IMR-90 (cell line): ENCODE data around the gene CCR5. TPM values are rescaled to one million over a fixed set of nuclear protein-coding genes. Genes with fewer than 3 reads are reported as not detected.
"Not testable (repeated sequence)": the region's sequence is repeated elsewhere in the genome, so short reads cannot be mapped to it uniquely, and the experiment has no call there.

Experiments
- ATAC-seq: fragments of 200-7000 bp; cut with Tn5 transposase; 2 replicates; pipeline ENCODE4 v1.9.1; 2020; ENCODE audit warnings: low read depth, mild to moderate bottlenecking, moderate library complexity
- BruUV-seq: library from RNA; stranded (reverse); fragments of 400-500 nt; replicated peaks from 2 replicates; lab custom pipeline; 2021; lab: Mats Ljungman, UMichigan
- CTCF ChIA-PET: fragments of 300-600 bp; formaldehyde crosslinking; extraction: SDS; loops from one replicate; lab custom pipeline; 2021; ENCODE audit warnings: antibody characterized with exemption; lab: Yijun Ruan, JAX
- POLR2A ChIA-PET: fragments of 300-600 bp; sonication (Branson Sonifier 250); formaldehyde crosslinking; loops from one replicate; lab custom pipeline; 2022; ENCODE audit warnings: antibody characterized with exemption; ENCODE audit not compliant: unreplicated experiment; lab: Charles Lee
- DNase-seq: peaks from one replicate; pipeline ENCODE4 v3.0.0; 2013
- H2AFZ ChIP-seq: replicated peaks from 2 replicates; pipeline ENCODE3; 2013; ENCODE audit warnings: low read length, mild to moderate bottlenecking; ENCODE audit not compliant: poor library complexity
- H2AK5ac ChIP-seq: 2 replicates; pipeline ENCODE4 v1.6.1; 2013; ENCODE audit warnings: low read depth, low read length, inconsistent platforms
- H2AK9ac ChIP-seq: replicated peaks from 2 replicates; pipeline ENCODE3; 2013; ENCODE audit warnings: mild to moderate bottlenecking, low read depth, low read length, moderate library complexity; ENCODE audit not compliant: poor library complexity
- H2BK120ac ChIP-seq: 2 replicates; pipeline ENCODE4 v1.6.1; 2013; ENCODE audit warnings: low read depth, low read length, inconsistent platforms
- H2BK15ac ChIP-seq: 3 replicates; pipeline ENCODE4 v1.6.1; 2013; ENCODE audit warnings: low read depth, low read length, inconsistent platforms
- H2BK20ac ChIP-seq: 2 replicates; pipeline ENCODE4 v1.6.1; 2013; ENCODE audit warnings: low read depth, mild to moderate bottlenecking, inconsistent platforms, low read length, moderate library complexity
- H2BK5ac ChIP-seq: 2 replicates; pipeline ENCODE4 v1.6.1; 2013; ENCODE audit warnings: mild to moderate bottlenecking, low read depth, low read length, inconsistent platforms; ENCODE audit not compliant: poor library complexity, severe bottlenecking
- H3K14ac ChIP-seq: replicated peaks from 2 replicates; pipeline ENCODE4 v1.6.1; 2013; ENCODE audit warnings: low read depth, low read length, inconsistent platforms
- H3K18ac ChIP-seq: 2 replicates; pipeline ENCODE4 v1.6.1; 2013; ENCODE audit warnings: low read depth, low read length, control low read depth
- H3K23ac ChIP-seq: 2 replicates; pipeline ENCODE4 v1.6.1; 2013; ENCODE audit warnings: low read depth, low read length, inconsistent platforms
- H3K27ac ChIP-seq: 2 replicates; pipeline ENCODE4 v1.5.1; 2013; ENCODE audit warnings: mild to moderate bottlenecking, control low read depth, low read length; ENCODE audit not compliant: insufficient read depth
- H3K27me3 ChIP-seq: 2 replicates; pipeline ENCODE4 v1.6.1; 2013; ENCODE audit warnings: low read length; ENCODE audit not compliant: control insufficient read depth, insufficient read depth
- H3K36me3 ChIP-seq: 2 replicates; pipeline ENCODE4 v1.6.1; 2013; ENCODE audit warnings: low read length, mixed read lengths; ENCODE audit not compliant: control insufficient read depth, insufficient read depth
- H3K4ac ChIP-seq: 2 replicates; pipeline ENCODE4 v1.6.1; 2013; ENCODE audit warnings: low read depth, low read length, inconsistent platforms
- H3K4me1 ChIP-seq: 2 replicates; pipeline ENCODE4 v1.6.1; 2013; ENCODE audit warnings: low read length, mixed read lengths; ENCODE audit not compliant: control insufficient read depth, insufficient read depth
- H3K4me2 ChIP-seq: 2 replicates; pipeline ENCODE4 v1.6.1; 2013; ENCODE audit warnings: low read depth, mild to moderate bottlenecking, control low read depth, low read length, moderate library complexity
- H3K4me3 ChIP-seq: 2 replicates; pipeline ENCODE4 v1.5.1; 2013; ENCODE audit warnings: low read depth, mild to moderate bottlenecking, control low read depth, low read length, moderate library complexity; ENCODE audit not compliant: insufficient read depth
- H3K56ac ChIP-seq: 2 replicates; pipeline ENCODE4 v1.6.1; 2013; ENCODE audit warnings: low read length, inconsistent platforms; ENCODE audit not compliant: insufficient read depth; ENCODE audit errors: extremely low read depth
- H3K79me1 ChIP-seq, 2 experiments: 2 replicates each; pipeline ENCODE4 v1.6.1; 2013; ENCODE audit warnings: low read length in 2 of 2, inconsistent platforms in 1 of 2, low read depth in 1 of 2
- H3K9ac ChIP-seq: 2 replicates; pipeline ENCODE4 v1.6.1; 2013; ENCODE audit warnings: low read depth, low read length, control low read depth
- H3K9me1 ChIP-seq: 2 replicates; pipeline ENCODE4 v1.6.1; 2013; ENCODE audit warnings: low read length, inconsistent platforms; ENCODE audit not compliant: insufficient read depth
- H3K9me3 ChIP-seq: 2 replicates; pipeline ENCODE4 v1.6.1; 2013; ENCODE audit warnings: low read length; ENCODE audit not compliant: control insufficient read depth, insufficient read depth
- H4K20me1 ChIP-seq: 2 replicates; pipeline ENCODE4 v1.6.1; 2013; ENCODE audit warnings: low read length, inconsistent platforms; ENCODE audit not compliant: insufficient read depth
- H4K5ac ChIP-seq: 2 replicates; pipeline ENCODE4 v1.6.1; 2013; ENCODE audit warnings: mild to moderate bottlenecking, low read depth, low read length, control low read depth
- H4K8ac ChIP-seq, 2 experiments: 2 replicates each; pipeline ENCODE4 v1.6.1; 2013; ENCODE audit warnings: low read depth in 2 of 2, low read length in 2 of 2, control low read depth in 1 of 2, inconsistent platforms in 1 of 2
- H4K91ac ChIP-seq: 2 replicates; pipeline ENCODE4 v1.6.1; 2013; ENCODE audit warnings: low read depth, low read length, inconsistent platforms; ENCODE audit not compliant: insufficient read depth
- CEBPB ChIP-seq: IDR thresholded peaks from 2 replicates; pipeline ENCODE4 v1.6.1; 2012; ENCODE audit warnings: low read depth, low read length, improper control_type of control experiment
- MAFK ChIP-seq: IDR thresholded peaks from 2 replicates; pipeline ENCODE4 v1.6.1; 2012; ENCODE audit warnings: low read depth, low read length, improper control_type of control experiment
- RFX5 ChIP-seq: IDR thresholded peaks from 2 replicates; pipeline ENCODE4 v1.8.0; 2012; ENCODE audit warnings: low read depth, mild to moderate bottlenecking, low read length, moderate library complexity
- SMC3 ChIP-seq: fragments of 150-350 bp; IDR thresholded peaks from 2 replicates; pipeline ENCODE4 v1.6.1; 2016; ENCODE audit warnings: low read depth, mild to moderate bottlenecking, antibody characterized with exemption, low read length, moderate library complexity
- WGBS, 2 experiments: methylation state at CpG; one replicate each; pipeline versions ENCODE4 v1.1.5 to v1.1.7; 2013; ENCODE audit warnings: missing lambda C conversion rate in 2 of 2; ENCODE audit not compliant: insufficient read length in 1 of 2; ENCODE audit errors: extremely low coverage in 2 of 2; 5-methylcytosine and 5-hydroxymethylcytosine counted together
- dilution Hi-C: fragments of 300-500 bp; cut with HindIII; formaldehyde crosslinking; loops from one replicate; pipeline ENCODE4 v1.14.3; 2018; ENCODE audit warnings: low sequenced_read_pairs; ENCODE audit not compliant: unreplicated experiment
- in situ Hi-C: fragments of 300-500 bp; cut with MboI; formaldehyde crosslinking; loops from 3 replicates; pipeline ENCODE4 v1.14.3; 2019; ENCODE audit warnings: low sequenced_read_pairs, inconsistent platforms, mixed read lengths
- intact Hi-C: fragments of 100-400 bp; cut with micrococcal nuclease; formaldehyde crosslinking; loops from 2 replicates; pipeline ENCODE4 v1.10.0; 2022
- polyA plus RNA-seq, 3 experiments: library from polyadenylated mRNA; depleted of rRNA; stranded (reverse); fragments of >200 nt; gene quantifications; 2 replicates each; pipeline ENCODE4 v1.2.3, GENCODE V29; 2012; ENCODE audit warnings: low replicate concordance in 1 of 3
- total RNA-seq: library from RNA; depleted of rRNA; stranded (reverse); fragments of >200 nt; gene quantifications from 2 replicates; pipeline ENCODE4 v1.2.3, GENCODE V29; 2012
- TF ChIP-seq, protein P1 (sequence below): fragments of 150-350 bp; IDR thresholded peaks from 2 replicates; pipeline ENCODE4 v1.6.1; 2016; ENCODE audit warnings: low read depth, mild to moderate bottlenecking, low read length, moderate library complexity, borderline replicate concordance

The CCR5 gene
- total and polyA plus RNA-seq, 2 of the 4 experiments (the other 2 are of a cell fraction), result not detected

DNA sequence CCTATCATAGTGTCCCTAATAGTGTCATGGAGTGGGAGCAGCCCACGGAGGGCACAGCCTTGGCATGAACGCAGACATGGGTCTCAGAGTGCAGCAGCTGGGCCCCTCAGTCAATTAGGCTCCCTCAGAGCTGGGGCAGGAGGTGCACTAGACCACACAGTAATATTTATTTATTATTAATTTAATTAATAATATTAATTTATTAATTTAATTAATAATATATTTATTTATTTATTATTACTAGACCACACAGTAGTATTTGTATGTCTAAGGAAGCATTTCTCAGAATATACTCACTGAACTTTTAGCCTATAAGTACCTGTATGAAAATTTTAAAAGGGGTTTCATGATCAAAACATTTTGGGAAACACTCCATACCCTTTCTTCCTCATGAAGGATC, 30.8 kb downstream of the CCR5 start:
- no peak overlapping the region for H3K18ac ChIP-seq
- no peak overlapping the region for H3K14ac ChIP-seq
- CTCF ChIA-PET, result no interaction called here
- dilution Hi-C loops (no loop called here), in situ Hi-C loops (no loop called here), intact Hi-C loops (no loop called here)
- no peak overlapping the region for H4K8ac ChIP-seq
- H2BK15ac ChIP-seq, result no peak overlapping the region
- H2AK9ac ChIP-seq, result no peak overlapping the region
- no peak overlapping the region for H2BK120ac ChIP-seq
- TF ChIP-seq MAFK (no peak), SMC3 (no peak), CEBPB (no peak), RFX5 (no peak)
- TF ChIP-seq, protein P1, sequence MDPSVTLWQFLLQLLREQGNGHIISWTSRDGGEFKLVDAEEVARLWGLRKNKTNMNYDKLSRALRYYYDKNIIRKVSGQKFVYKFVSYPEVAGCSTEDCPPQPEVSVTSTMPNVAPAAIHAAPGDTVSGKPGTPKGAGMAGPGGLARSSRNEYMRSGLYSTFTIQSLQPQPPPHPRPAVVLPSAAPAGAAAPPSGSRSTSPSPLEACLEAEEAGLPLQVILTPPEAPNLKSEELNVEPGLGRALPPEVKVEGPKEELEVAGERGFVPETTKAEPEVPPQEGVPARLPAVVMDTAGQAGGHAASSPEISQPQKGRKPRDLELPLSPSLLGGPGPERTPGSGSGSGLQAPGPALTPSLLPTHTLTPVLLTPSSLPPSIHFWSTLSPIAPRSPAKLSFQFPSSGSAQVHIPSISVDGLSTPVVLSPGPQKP, result no peak
- no peak overlapping the region for H2AK5ac ChIP-seq
- POLR2A ChIA-PET, result no interaction called here
- DNase-seq (no peak), ATAC-seq (no peak)
- H3K27ac ChIP-seq, result no peak overlapping the region
- H3K4ac ChIP-seq, result no peak overlapping the region
- H3K9me1 ChIP-seq, result peaks cover 3% of the 10 kb centered on the region; the same call in 1 of the 2 replicates
- H3K36me3 ChIP-seq, result no peaks in the 10 kb centered on the region
- H2AFZ ChIP-seq, result no peak overlapping the region
- peaks cover 12% of the 10 kb centered on the region for H3K4me1 ChIP-seq
- BruUV-seq, result no TSS peak
- no peak overlapping the region for H4K91ac ChIP-seq
- no peak overlapping the region for H3K9ac ChIP-seq
- H3K56ac ChIP-seq, result no peak overlapping the region
- no peaks in the 10 kb centered on the region; the same call in 1 of the 2 replicates for H3K27me3 ChIP-seq
- 100% methylated on average over 1 of the region's 2 CpGs; no CpG with 5 or more reads in 1 of the 2 experiments for WGBS, 2 experiments
- no peaks in the 10 kb centered on the region for H4K20me1 ChIP-seq
- H3K4me2 ChIP-seq, result no peak overlapping the region
- H2BK5ac ChIP-seq, result no peak overlapping the region
- H3K23ac ChIP-seq, result no peak overlapping the region
- H3K9me3 ChIP-seq, result no peaks in the 10 kb centered on the region
- H3K79me1 ChIP-seq, result no peaks in the 10 kb centered on the region
- H2BK20ac ChIP-seq, result no peak overlapping the region
- H3K4me3 ChIP-seq, result no peak overlapping the region
- H4K5ac ChIP-seq, result no peak overlapping the region

DNA sequence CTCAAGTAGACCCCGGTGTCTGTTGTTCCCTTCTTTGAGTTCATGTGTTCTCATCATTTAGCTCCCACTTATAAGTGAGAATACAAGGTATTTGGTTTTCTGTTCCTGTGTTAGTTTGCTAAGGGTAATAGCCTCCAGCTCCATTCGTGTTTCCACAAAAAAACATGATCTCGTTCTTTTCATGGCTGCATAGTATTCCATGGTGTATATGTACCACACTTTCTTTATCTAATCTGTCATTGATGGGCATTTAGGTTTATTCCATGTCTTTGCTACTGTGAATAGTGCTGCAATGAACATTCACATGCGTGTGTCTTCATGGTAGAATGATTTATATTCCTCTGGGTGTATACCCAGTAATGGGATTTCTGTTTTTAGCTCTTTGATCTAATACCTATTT, 32.2 kb downstream of the CCR5 start:
- H3K79me1 ChIP-seq, in situ Hi-C loops, H4K20me1 ChIP-seq, H2AK5ac ChIP-seq, H2BK120ac ChIP-seq, H3K14ac ChIP-seq, H3K36me3 ChIP-seq, H4K91ac ChIP-seq, POLR2A ChIA-PET, H4K5ac ChIP-seq, H3K23ac ChIP-seq, H3K4me3 ChIP-seq, DNase-seq, H3K27ac ChIP-seq, BruUV-seq, H3K9me1 ChIP-seq, H2BK15ac ChIP-seq, intact Hi-C loops, H3K4me2 ChIP-seq, H3K9ac ChIP-seq, H3K4ac ChIP-seq, H3K27me3 ChIP-seq, H2AK9ac ChIP-seq, CTCF ChIA-PET, H2BK20ac ChIP-seq, dilution Hi-C loops, H2BK5ac ChIP-seq, H3K9me3 ChIP-seq, H2AFZ ChIP-seq, H3K18ac ChIP-seq, ATAC-seq, H4K8ac ChIP-seq, H3K56ac ChIP-seq: not testable (repeated sequence)
- H3K4me1 ChIP-seq, result peaks cover 19% of the 10 kb centered on the region
- no CpG with 5 or more reads among the region's 4 CpGs for WGBS, 2 experiments
